ENCODE measurements around the gene ANO9. TPM values are rescaled to one million over a fixed set of nuclear protein-coding genes. Genes with fewer than 3 reads are reported as not detected.
"Not testable (repeated sequence)": the region's sequence is repeated elsewhere in the genome, so short reads cannot be mapped to it uniquely, and the experiment has no call there.

Gene ANO9
- total and polyA plus RNA-seq, 2 experiments from 2014 or later, result not detected

GRCh38 chr11:471468-472145 is 29.8 kb upstream of the ANO9 start:
- no peak for DNase-seq
- Histone ChIP-seq H3K27ac (no peak overlapping the region), H3K4me1 (ENCODE audit: insufficient read depth) (peaks cover 5% of the 10 kb centered on the region; the same call in 1 of the 2 replicates), H4K20me1 (ENCODE audit: insufficient read depth) (no peaks in the 10 kb centered on the region), H3F3A (ENCODE audit: insufficient read depth) (peaks cover 10% of the 10 kb centered on the region; the same call in 1 of the 2 replicates), H3K79me2 (ENCODE audit: insufficient read depth) (peaks cover 48% of the 10 kb centered on the region), H3K9me3 (ENCODE audit: low read depth) (no peaks in the 10 kb centered on the region), H2AFZ (no peak overlapping the region), H3K9me2 (ENCODE audit: insufficient read depth) (no peaks in the 10 kb centered on the region), H3K9ac (no peak overlapping the region), H3K27me3 (replicated peaks; ENCODE audit: insufficient read depth) (no peaks in the 10 kb centered on the region), H3K36me3 (ENCODE audit: low read depth) (no peaks in the 10 kb centered on the region), H3K4me2 (ENCODE audit: unreplicated experiment) (no peak overlapping the region), H3K4me3 (no peak overlapping the region)
- TF ChIP-seq EZH2 (IDR thresholded peaks at IDR 0.05; ENCODE audit: insufficient read depth, poor library complexity, severe bottlenecking), result no peak
- no peak for TF ChIP-seq EZH2phosphoT487 (IDR thresholded peaks at IDR 0.05; ENCODE audit: insufficient read depth, low read depth)
- in situ Hi-C loops (cut with MboI), result no loop called here
- 95 to 97% methylated on average over 27 to 59 of the region's 61 CpGs for WGBS, 2 experiments (ENCODE audit: low coverage in 1 of 2, low lambda C conversion rate in 2 of 2, missing lambda C conversion rate in 2 of 2)

- H3K4me2 ChIP-seq (ENCODE audit: unreplicated experiment), result peak overlapping the region; percentile 85
- in situ Hi-C loops (cut with MboI), result no loop called here
- no peaks in the 10 kb centered on the region for H3K27me3 ChIP-seq (replicated peaks; ENCODE audit: insufficient read depth)
- TF ChIP-seq EZH2 (IDR thresholded peaks at IDR 0.05; ENCODE audit: insufficient read depth, poor library complexity, severe bottlenecking) (no peak), EZH2phosphoT487 (IDR thresholded peaks at IDR 0.05; ENCODE audit: insufficient read depth, low read depth) (no peak)
- peak; percentile 93 for DNase-seq
- peak overlapping the region; percentile 66 for H3K27ac ChIP-seq
- H3K9me2 ChIP-seq (ENCODE audit: insufficient read depth), result no peaks in the 10 kb centered on the region
- H4K20me1 ChIP-seq (ENCODE audit: insufficient read depth), result no peaks in the 10 kb centered on the region
- WGBS, 2 experiments (ENCODE audit: low coverage in 1 of 2, low lambda C conversion rate in 2 of 2, missing lambda C conversion rate in 2 of 2), result 58 to 60% methylated on average over 22 to 28 of the region's 28 CpGs
- H3K9me3 ChIP-seq (ENCODE audit: low read depth), result no peaks in the 10 kb centered on the region
- peaks cover 33% of the 10 kb centered on the region for H3K79me2 ChIP-seq (ENCODE audit: insufficient read depth)
- peaks cover 10% of the 10 kb centered on the region; the same call in 1 of the 2 replicates for H3F3A ChIP-seq (ENCODE audit: insufficient read depth)
- peak overlapping the region; percentile 59 for H3K4me3 ChIP-seq
- H3K36me3 ChIP-seq (ENCODE audit: low read depth), result no peaks in the 10 kb centered on the region
- H3K9ac ChIP-seq, result peak overlapping the region; percentile 80
- H2AFZ ChIP-seq, result peak overlapping the region; percentile 79
- peaks cover 5% of the 10 kb centered on the region; the same call in 1 of the 2 replicates for H3K4me1 ChIP-seq (ENCODE audit: insufficient read depth)
These were observed 28.1 kb upstream of the ANO9 start for GRCh38 chr11:469684-470560.

- not testable (repeated sequence) for H3K36me3 ChIP-seq (ENCODE audit: low read depth)
These were observed 27.3 kb upstream of the ANO9 start for GRCh38 chr11:469026-469683.

GRCh38 chr11:468493-468892 is 26.7 kb upstream of the ANO9 start:
- no peak for TF ChIP-seq EZH2 (IDR thresholded peaks at IDR 0.05; ENCODE audit: insufficient read depth, poor library complexity, severe bottlenecking)
- TF ChIP-seq EZH2phosphoT487 (IDR thresholded peaks at IDR 0.05; ENCODE audit: insufficient read depth, low read depth), result no peak
- WGBS, 2 experiments (ENCODE audit: low coverage in 1 of 2, low lambda C conversion rate in 2 of 2, missing lambda C conversion rate in 2 of 2), result 89 to 92% methylated on average over 4 to 6 of the region's 6 CpGs
- no peak for DNase-seq
- H3K9me2 ChIP-seq (ENCODE audit: insufficient read depth), result no peaks in the 10 kb centered on the region
- H3K9ac ChIP-seq, result peak overlapping the region; percentile 80; the same call in 1 of the 2 replicates
- H3K4me3 ChIP-seq, result no peak overlapping the region
- 0 out of 2 replicates have a peak overlapping the region, but pooled peaks have one; percentile 79 for H2AFZ ChIP-seq
- no peaks in the 10 kb centered on the region for H3K27me3 ChIP-seq (replicated peaks; ENCODE audit: insufficient read depth)
- H3K4me1 ChIP-seq (ENCODE audit: insufficient read depth), result peaks cover 5% of the 10 kb centered on the region; the same call in 1 of the 2 replicates
- no peaks in the 10 kb centered on the region for H3K36me3 ChIP-seq (ENCODE audit: low read depth)
- no peaks in the 10 kb centered on the region for H4K20me1 ChIP-seq (ENCODE audit: insufficient read depth)
- in situ Hi-C loops (cut with MboI), result no loop called here
- 0 out of 2 replicates have a peak overlapping the region, but pooled peaks have one; percentile 66 for H3K27ac ChIP-seq
- H3K79me2 ChIP-seq (ENCODE audit: insufficient read depth), result peaks cover 21% of the 10 kb centered on the region
- H3K4me2 ChIP-seq (ENCODE audit: unreplicated experiment), result no peak overlapping the region
- peaks cover 10% of the 10 kb centered on the region; the same call in 1 of the 2 replicates for H3F3A ChIP-seq (ENCODE audit: insufficient read depth)
- no peaks in the 10 kb centered on the region for H3K9me3 ChIP-seq (ENCODE audit: low read depth)

More at GRCh38 chr11:469026-469683, 27.3 kb upstream of the ANO9 start:
- H3K9me3 ChIP-seq (ENCODE audit: low read depth); in situ Hi-C loops (cut with MboI); H3K27me3 ChIP-seq (replicated peaks; ENCODE audit: insufficient read depth); H3K4me1 ChIP-seq (ENCODE audit: insufficient read depth); DNase-seq; H4K20me1 ChIP-seq (ENCODE audit: insufficient read depth); H3K9me2 ChIP-seq (ENCODE audit: insufficient read depth): not testable (repeated sequence)
- 5 to 14% methylated on average over 5 to 19 of the region's 19 CpGs for WGBS, 2 experiments (ENCODE audit: low coverage in 1 of 2, low lambda C conversion rate in 2 of 2, missing lambda C conversion rate in 2 of 2)
- peak overlapping the region; percentile 79 for H2AFZ ChIP-seq
- peaks cover 10% of the 10 kb centered on the region; the same call in 1 of the 2 replicates for H3F3A ChIP-seq (ENCODE audit: insufficient read depth)
- peak overlapping the region; percentile 59 for H3K4me3 ChIP-seq
- H3K27ac ChIP-seq, result peak overlapping the region; percentile 66
- H3K9ac ChIP-seq, result peak overlapping the region; percentile 80
- H3K4me2 ChIP-seq (ENCODE audit: unreplicated experiment), result peak overlapping the region; percentile 85
- H3K79me2 ChIP-seq (ENCODE audit: insufficient read depth), result peaks cover 28% of the 10 kb centered on the region
